Measurements from ENCODE around the gene SOX6. TPM values are rescaled to one million over a fixed set of nuclear protein-coding genes. Genes with fewer than 3 reads are reported as not detected.

The SOX6 gene
- total RNA-seq, 1 donor, result 0.10 TPM

- Histone ChIP-seq H3K4me1 (ENCODE audit: insufficient read depth, low read length) (no peaks in the 10 kb centered on the region), H3K4me3 (ENCODE audit: low read length) (no peak overlapping the region), H3K9me3 (ENCODE audit: low read depth, low read length) (no peaks in the 10 kb centered on the region), H3K27me3 (ENCODE audit: insufficient read depth, low read length) (no peaks in the 10 kb centered on the region)
These were observed 70.3 kb downstream of the SOX6 start for GRCh38 chr11:16286095-16286494.

DNA sequence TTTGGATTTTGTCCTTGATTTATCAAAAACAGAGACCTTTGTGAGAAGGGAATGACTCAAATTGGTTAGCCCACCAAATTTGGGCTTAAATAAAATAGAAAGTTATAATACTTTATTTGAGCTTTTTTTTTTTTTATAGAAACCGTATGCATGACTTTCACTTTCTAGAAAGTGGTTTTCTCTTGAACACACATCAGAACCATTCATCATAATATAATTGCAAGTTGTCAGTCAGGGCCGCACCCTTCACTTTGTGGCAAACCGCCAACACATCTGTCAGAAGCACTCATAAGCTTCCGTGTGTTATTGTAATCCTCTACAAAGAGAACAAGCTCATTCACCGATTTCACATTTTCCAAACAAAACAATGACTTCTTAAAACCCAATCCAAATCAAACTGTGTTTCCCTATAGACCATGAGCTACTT is 76.1 kb downstream of the SOX6 start:
- H3K4me3 ChIP-seq (ENCODE audit: low read length), result no peak overlapping the region
- no peaks in the 10 kb centered on the region for H3K4me1 ChIP-seq (ENCODE audit: insufficient read depth, low read length)
- no peaks in the 10 kb centered on the region for H3K9me3 ChIP-seq (ENCODE audit: low read depth, low read length)
- no peaks in the 10 kb centered on the region for H3K27me3 ChIP-seq (ENCODE audit: insufficient read depth, low read length)

DNA sequence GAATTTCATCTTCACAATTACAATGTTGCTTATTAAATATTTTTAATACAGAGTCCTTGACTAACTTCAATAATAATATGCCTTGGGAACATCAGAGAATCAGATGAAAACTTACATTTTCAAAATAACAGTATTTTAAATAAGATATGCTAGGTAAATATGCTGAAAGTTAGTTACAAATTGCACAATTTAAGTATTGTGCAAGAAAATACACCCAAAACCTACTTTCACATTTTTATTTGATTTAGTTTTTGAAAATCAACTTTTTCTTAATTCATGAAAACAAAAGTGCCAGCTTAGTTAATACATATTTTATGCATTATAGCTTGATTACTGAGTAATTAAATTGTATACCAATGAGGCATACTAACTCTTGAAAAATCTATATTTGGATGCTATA is 76.8 kb downstream of the SOX6 start:
- no peak overlapping the region for H3K4me3 ChIP-seq (ENCODE audit: low read length)
- H3K9me3 ChIP-seq (ENCODE audit: low read depth, low read length), result no peaks in the 10 kb centered on the region
- H3K4me1 ChIP-seq (ENCODE audit: insufficient read depth, low read length), result no peaks in the 10 kb centered on the region
- no peaks in the 10 kb centered on the region for H3K27me3 ChIP-seq (ENCODE audit: insufficient read depth, low read length)

DNA sequence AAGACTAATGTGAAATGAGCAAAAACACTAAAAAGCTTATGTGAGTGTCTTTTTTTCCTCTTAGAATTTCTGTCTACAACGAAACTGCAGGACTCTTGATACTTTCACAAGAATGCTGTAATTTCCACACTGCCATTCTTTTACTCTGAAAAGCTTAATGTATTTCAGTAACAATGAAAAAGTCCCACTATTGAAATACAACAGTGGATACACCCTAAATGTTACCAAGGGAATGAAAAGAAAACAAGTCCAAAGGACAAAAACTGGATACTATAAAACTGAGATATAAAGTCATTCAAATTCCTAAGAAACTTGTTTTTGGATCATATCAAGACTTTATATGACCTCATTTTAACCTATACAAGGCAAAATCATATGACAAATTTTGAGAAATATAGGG is 77.4 kb downstream of the SOX6 start:
- no peak overlapping the region for H3K4me3 ChIP-seq (ENCODE audit: low read length)
- H3K27me3 ChIP-seq (ENCODE audit: insufficient read depth, low read length), result no peaks in the 10 kb centered on the region
- H3K9me3 ChIP-seq (ENCODE audit: low read depth, low read length), result no peaks in the 10 kb centered on the region
- H3K4me1 ChIP-seq (ENCODE audit: insufficient read depth, low read length), result no peaks in the 10 kb centered on the region

GRCh38 chr11:16278273-16278672 is 78.1 kb downstream of the SOX6 start:
- Histone ChIP-seq H3K4me3 (ENCODE audit: low read length) (no peak overlapping the region), H3K9me3 (ENCODE audit: low read depth, low read length) (no peaks in the 10 kb centered on the region), H3K4me1 (ENCODE audit: insufficient read depth, low read length) (no peaks in the 10 kb centered on the region), H3K27me3 (ENCODE audit: insufficient read depth, low read length) (no peaks in the 10 kb centered on the region)

DNA sequence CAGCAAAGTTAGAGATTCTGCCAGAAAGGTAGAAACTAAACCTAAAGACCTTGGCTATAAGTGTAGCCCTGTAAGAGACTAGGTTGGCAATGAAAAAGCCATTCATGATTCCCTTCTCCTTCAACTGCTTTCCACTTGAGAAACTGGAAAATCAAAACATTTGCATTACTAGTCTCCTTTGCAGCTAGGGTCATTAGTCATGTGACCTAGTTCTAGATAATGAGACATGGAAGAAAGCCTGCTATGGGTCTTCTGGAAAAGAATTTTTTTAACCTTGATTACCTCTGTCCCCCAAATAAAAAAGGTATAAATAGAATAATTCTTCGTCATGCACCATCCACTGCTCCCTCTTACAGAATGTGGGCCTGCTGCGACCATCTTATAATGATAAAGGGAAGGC is 80.1 kb downstream of the SOX6 start:
- no peaks in the 10 kb centered on the region for H3K27me3 ChIP-seq (ENCODE audit: insufficient read depth, low read length)
- H3K4me1 ChIP-seq (ENCODE audit: insufficient read depth, low read length), result no peaks in the 10 kb centered on the region
- no peak overlapping the region for H3K4me3 ChIP-seq (ENCODE audit: low read length)
- no peaks in the 10 kb centered on the region for H3K9me3 ChIP-seq (ENCODE audit: low read depth, low read length)

GRCh38 chr11:16271258-16271657 is 85.1 kb downstream of the SOX6 start:
- no peaks in the 10 kb centered on the region for H3K4me1 ChIP-seq (ENCODE audit: insufficient read depth, low read length)
- no peaks in the 10 kb centered on the region for H3K27me3 ChIP-seq (ENCODE audit: insufficient read depth, low read length)
- H3K4me3 ChIP-seq (ENCODE audit: low read length), result no peak overlapping the region
- H3K9me3 ChIP-seq (ENCODE audit: low read depth, low read length), result no peaks in the 10 kb centered on the region

DNA sequence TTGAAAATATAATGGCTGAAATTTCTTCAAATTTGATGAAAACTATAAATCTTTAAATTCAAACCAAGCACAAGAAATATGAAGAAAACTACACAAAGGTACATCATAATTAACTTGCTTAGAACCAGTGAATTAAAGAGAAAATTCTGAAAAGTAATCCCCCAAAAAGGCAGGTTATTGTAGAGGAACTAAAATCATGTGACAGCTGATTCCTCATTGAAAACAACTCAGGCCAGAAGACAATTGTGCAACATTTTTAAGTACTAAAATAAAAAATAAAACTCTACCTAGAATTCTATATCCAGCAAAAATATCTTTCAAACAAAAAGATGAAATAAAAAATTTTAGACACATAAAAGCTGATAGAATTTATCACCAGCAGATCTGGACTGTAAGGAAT is 90.3 kb downstream of the SOX6 start:
- Histone ChIP-seq H3K4me1 (ENCODE audit: insufficient read depth, low read length) (no peaks in the 10 kb centered on the region), H3K4me3 (ENCODE audit: low read length) (no peak overlapping the region), H3K9me3 (ENCODE audit: low read depth, low read length) (no peaks in the 10 kb centered on the region), H3K27me3 (ENCODE audit: insufficient read depth, low read length) (no peaks in the 10 kb centered on the region)

DNA sequence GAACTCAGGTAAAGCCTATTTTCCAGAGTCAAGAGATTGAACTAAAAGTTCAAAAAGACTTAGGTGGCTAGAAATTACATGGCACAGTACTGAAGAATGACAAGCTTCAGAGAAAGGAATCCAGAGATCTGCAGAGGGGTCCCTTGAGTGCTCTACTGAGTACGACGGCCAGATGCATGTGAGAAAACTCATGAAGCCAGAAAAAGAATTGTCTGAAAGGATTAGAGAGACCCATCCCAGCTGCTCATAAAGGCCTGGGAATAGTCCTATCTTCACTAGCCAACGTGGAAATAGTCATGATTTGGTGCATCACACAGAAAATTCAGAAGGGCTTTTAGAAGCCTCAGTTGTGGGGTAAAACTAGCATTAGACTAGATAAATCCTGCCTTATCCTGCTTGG is 91.3 kb downstream of the SOX6 start:
- H3K27me3 ChIP-seq (ENCODE audit: insufficient read depth, low read length), result no peaks in the 10 kb centered on the region
- no peak overlapping the region for H3K4me3 ChIP-seq (ENCODE audit: low read length)
- no peaks in the 10 kb centered on the region for H3K4me1 ChIP-seq (ENCODE audit: insufficient read depth, low read length)
- H3K9me3 ChIP-seq (ENCODE audit: low read depth, low read length), result no peaks in the 10 kb centered on the region

- Histone ChIP-seq H3K27me3 (ENCODE audit: insufficient read depth, low read length) (no peaks in the 10 kb centered on the region), H3K4me3 (ENCODE audit: low read length) (no peak overlapping the region), H3K4me1 (ENCODE audit: insufficient read depth, low read length) (no peaks in the 10 kb centered on the region), H3K9me3 (ENCODE audit: low read depth, low read length) (no peaks in the 10 kb centered on the region)
These were observed 93.7 kb downstream of the SOX6 start for GRCh38 chr11:16262645-16262955.

DNA sequence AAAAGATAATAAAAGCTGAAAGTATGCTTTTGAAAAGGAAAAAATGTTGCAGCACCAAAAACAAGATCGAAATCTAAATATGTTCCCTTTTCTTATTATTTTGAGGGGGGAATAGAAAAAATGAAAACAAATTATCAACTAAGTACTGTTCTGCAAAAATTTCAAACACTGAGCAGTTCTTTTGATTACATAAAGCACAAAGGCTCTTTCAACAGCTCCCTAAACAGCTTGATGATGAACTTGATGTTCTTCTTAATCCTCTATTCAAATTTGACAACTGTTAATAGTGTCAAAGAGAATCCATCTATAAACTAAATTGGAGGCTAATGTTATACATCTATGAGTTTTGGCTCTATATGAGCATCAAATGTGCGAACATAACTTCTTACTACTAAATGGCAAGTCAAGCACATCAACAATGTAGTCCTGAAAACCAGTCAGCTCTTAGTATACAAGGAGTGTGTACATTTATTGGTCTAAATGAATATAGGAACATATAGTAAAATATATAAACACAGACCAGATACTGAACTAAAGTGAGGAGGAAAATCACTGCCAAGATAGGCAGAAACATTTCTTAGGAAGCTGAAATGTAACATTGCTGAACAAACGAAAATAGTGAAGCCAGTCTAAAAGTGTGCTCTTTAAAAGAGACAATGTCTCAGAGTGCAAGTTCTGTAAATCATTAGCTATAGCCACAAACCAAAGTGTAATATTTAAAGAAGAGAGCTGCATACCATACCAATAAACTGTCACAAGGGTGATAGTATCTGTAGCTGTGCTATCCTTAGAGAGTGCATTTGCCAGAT is 94.3 kb downstream of the SOX6 start:
- Histone ChIP-seq H3K9me3 (ENCODE audit: low read depth, low read length) (no peaks in the 10 kb centered on the region), H3K4me1 (ENCODE audit: insufficient read depth, low read length) (no peaks in the 10 kb centered on the region), H3K27me3 (ENCODE audit: insufficient read depth, low read length) (no peaks in the 10 kb centered on the region), H3K4me3 (ENCODE audit: low read length) (no peak overlapping the region)

GRCh38 chr11:16252373-16252772 is 104.0 kb downstream of the SOX6 start:
- Histone ChIP-seq H3K27me3 (ENCODE audit: insufficient read depth, low read length) (no peaks in the 10 kb centered on the region), H3K9me3 (ENCODE audit: low read depth, low read length) (no peaks in the 10 kb centered on the region), H3K4me1 (ENCODE audit: insufficient read depth, low read length) (no peaks in the 10 kb centered on the region), H3K4me3 (ENCODE audit: low read length) (no peak overlapping the region)

DNA sequence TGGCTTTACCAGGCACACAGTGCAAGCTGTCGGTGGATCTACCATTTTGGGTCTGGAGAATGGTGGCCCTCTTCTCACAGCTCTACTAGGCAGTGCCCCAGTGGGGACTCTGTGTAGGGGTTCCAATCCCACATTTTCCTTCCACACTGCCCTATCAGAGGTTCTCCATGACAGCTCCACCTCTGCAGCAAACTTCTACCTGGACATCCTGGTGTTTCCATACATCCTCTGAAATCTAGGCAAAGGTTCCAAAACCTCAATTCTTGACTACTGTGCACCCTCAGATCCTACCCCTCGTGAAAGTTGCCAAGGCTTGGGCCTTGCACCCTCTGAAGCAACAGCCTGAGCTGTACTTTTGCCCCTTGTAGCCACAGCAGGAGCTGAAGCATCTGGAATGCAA is 108.1 kb downstream of the SOX6 start:
- Histone ChIP-seq H3K9me3 (ENCODE audit: low read depth, low read length) (no peaks in the 10 kb centered on the region), H3K4me1 (ENCODE audit: insufficient read depth, low read length) (no peaks in the 10 kb centered on the region), H3K27me3 (ENCODE audit: insufficient read depth, low read length) (no peaks in the 10 kb centered on the region), H3K4me3 (ENCODE audit: low read length) (no peak overlapping the region)

DNA sequence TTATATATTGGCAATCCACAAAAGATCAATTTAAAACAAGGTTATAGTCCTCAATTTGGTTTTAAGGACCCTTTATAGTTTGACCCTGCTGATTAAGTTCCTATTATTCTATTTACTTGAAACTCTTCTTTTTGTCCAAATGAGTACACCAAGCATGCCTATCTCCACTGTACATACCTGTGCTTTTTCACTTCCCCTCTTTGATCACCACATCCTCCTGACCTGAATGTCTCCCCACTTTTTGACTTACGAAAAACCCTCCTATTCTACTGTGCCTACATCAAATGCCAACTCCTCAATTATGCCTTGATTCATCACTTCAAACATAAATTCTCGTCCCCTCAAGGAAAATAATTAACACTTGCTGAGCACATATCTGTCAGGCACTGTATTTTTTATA is 113.5 kb downstream of the SOX6 start:
- Histone ChIP-seq H3K27me3 (ENCODE audit: insufficient read depth, low read length) (no peaks in the 10 kb centered on the region), H3K4me3 (ENCODE audit: low read length) (no peak overlapping the region), H3K4me1 (ENCODE audit: insufficient read depth, low read length) (no peaks in the 10 kb centered on the region), H3K9me3 (ENCODE audit: low read depth, low read length) (no peaks in the 10 kb centered on the region)

GRCh38 chr11:16240687-16241086 is 115.7 kb downstream of the SOX6 start:
- H3K4me1 ChIP-seq (ENCODE audit: insufficient read depth, low read length), result no peaks in the 10 kb centered on the region
- H3K9me3 ChIP-seq (ENCODE audit: low read depth, low read length), result no peaks in the 10 kb centered on the region
- H3K27me3 ChIP-seq (ENCODE audit: insufficient read depth, low read length), result no peaks in the 10 kb centered on the region
- H3K4me3 ChIP-seq (ENCODE audit: low read length), result no peak overlapping the region
